Lung microvascular endothelial cell (primary cell): ENCODE measurements around the gene PSME3IP1. TPM values are rescaled to one million over a fixed set of nuclear protein-coding genes. Genes with fewer than 3 reads are reported as not detected.
A peak's percentile ranks its signal among the peaks of the same experiment; 100 is the strongest.
"Not testable (repeated sequence)": the region's sequence is repeated elsewhere in the genome, so short reads cannot be mapped to it uniquely, and the experiment has no call there.

ENCODE experiments used
- DNase-seq, 2 donors: peaks; one replicate each; pipeline versions ENCODE4 v3.0.0 to v3.0.0-alpha.2; 2010; ENCODE audit warnings: low read depth in 2 of 2
- total RNA-seq: library from RNA; depleted of rRNA; stranded (reverse); fragments of >200 nt; gene quantifications from 2 replicates; pipeline ENCODE4 v1.2.1, GENCODE V29; 2014

Gene PSME3IP1
- total RNA-seq, 1 donor from 2014 or later, result 47.2 TPM

DNA sequence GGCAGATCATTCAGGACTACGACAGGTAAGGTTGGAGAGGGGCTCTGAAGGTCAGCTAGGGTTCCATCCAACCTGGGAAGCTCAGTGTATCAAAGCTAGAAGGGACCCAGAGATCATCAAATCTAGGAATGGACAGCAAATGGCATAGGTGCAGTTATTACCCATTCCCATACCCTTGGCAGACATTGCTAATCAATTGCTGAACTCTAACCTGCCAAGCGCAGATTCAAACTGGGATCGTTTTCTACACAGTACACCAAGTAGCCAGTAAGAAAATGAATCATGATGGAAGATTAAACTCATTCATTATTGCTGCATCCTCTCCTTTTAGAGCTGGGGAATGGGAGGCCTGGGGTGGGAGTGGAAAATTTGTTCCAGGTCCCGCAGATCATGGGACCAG lies 59.9 kb downstream of the PSME3IP1 start:
- DNase-seq, result no peak

GRCh38 chr16:57125376-57125775 lies 60.5 kb downstream of the PSME3IP1 start:
- no peak for DNase-seq

DNA sequence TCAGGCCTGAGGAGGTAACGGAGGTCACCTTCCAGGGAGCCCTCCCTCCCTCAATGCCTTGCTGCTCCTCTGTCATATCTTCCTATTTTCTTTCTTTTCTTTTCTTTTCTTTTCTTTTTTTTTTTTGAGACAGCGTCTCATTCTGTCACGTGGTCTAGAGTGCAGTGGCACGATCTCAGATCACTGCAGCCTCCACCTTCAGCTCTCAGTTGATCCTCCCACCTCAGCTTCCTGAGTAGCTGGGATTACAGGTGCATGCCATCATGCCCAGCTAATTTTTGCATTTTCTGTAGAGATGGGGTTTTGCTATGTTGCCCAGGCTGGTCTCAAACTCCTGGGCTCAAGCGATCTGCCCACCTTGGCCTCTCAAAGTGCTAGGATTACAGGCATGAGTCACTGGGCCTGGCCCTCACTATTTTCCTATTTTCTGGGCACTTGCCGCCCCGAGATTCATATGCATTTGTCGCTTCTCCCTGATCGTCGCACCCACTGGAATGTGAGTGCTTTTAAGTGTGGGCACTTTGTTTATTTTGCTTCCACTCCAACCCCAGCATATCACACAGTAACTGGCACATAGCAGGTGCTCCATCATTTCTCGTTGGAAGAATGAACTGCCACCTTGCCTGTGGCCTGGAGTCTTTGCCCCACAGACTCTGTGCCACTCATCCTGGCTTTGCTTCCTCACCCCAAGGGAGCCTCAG lies 61.7 kb downstream of the PSME3IP1 start:
- DNase-seq, result no peak

- no peak for DNase-seq
These were observed 62.4 kb downstream of the PSME3IP1 start for GRCh38 chr16:57123216-57123973.

DNA sequence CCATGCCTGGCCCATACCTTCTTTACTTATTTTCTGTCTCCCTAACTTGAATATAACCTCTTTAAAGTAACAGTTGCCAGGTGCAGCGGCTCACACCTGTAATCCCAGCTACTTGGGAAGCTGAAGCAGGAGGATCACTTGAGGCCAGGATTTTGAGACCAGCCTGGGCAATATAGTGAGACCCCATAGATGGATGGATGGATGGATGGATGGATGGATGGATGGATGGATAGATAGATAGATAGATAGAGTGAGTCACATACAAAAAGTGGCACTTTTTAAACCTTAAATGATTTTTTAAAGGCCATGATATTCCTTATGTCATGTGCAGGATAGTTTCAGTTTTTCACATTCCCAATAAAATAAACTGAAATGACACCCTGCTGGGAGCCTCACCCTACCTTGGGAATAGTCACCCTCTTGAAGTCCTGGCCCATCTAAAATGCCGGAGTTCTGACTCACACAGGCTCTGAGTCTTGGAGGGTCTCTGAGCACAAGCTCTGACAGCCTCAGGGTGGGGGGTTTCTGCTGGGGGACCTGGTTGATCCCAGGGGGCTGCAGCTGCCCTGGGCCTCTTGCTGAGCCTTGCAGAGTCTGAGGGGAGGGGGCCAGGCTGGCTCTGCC lies 67.3 kb downstream of the PSME3IP1 start:
- DNase-seq, result no peak

DNA sequence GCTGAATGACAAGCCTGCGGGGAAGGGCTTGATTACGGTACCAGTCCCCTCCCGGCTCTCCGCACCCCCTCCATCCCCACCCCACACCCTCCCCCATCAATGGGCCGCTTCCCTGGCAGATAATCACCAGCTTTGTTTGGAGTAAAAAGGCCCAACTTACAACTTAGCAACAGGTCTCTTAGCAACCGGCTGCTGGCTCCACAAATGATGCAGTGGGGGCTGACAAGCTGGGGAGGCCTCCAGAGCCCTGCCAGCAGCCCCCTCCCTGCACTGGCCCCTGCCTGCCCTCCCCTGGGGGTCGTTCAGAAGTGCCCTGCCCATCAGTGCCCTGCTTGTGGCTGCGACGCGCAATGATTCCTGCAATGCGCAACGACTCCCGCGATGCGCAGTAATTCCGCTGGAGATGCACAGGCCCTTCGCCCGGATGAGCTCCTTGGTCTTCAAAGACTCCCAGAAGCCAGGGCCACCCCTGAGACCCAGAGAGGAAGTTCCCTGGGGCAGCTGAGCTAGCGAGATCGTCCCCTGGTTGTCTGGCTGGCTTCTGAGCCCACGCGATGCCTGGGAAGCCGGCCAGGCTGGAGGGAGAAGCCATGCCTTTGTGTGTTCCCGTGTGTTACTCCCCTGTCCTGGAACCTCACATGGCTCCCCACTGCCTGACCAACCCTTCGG lies 70.2 kb downstream of the PSME3IP1 start:
- DNase-seq, result peak; percentile 28 to 87

- peak in 1 of 2 donors; percentile 63 for DNase-seq
These were observed 70.7 kb downstream of the PSME3IP1 start for GRCh38 chr16:57115168-57115513.

DNA sequence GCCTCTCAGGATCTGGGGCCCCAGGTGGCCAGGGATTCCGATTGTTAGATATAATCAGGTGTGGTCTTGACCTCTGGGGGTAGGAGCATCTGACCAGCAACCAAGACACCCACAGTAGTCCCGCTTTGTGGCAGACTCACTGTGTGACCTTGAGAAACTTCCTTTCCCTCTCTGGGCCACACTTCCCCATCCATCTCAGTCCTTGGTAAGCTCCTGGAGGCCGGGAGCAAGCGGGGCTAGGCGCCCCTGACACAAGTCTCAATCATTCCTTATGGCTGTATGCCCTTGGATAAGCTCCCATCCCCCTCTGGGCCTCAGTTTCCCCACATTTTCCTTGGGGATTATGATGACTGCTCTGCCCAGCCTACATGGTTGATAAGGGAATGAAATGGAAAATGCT lies 72.2 kb downstream of the PSME3IP1 start:
- no peak for DNase-seq

DNA sequence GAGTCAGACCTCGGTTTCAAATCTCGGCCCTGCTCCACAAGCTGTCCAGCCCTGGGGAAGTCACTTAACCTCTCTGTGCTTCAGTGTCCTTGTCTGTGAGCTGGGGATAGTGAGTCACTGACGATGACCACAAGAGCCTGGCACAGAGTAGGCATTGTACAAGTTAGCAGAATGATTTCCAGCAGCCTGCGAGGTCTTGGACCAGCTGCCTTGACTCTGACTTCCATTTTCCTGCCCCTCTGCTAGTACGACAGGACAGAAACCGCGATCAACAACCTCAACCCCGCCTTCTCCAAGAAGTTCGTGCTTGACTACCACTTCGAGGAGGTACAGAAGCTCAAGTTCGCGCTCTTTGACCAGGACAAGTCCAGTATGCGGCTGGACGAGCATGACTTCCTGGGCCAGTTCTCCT lies 72.8 kb downstream of the PSME3IP1 start:
- peak in 1 of 2 donors; percentile 25 for DNase-seq

DNA sequence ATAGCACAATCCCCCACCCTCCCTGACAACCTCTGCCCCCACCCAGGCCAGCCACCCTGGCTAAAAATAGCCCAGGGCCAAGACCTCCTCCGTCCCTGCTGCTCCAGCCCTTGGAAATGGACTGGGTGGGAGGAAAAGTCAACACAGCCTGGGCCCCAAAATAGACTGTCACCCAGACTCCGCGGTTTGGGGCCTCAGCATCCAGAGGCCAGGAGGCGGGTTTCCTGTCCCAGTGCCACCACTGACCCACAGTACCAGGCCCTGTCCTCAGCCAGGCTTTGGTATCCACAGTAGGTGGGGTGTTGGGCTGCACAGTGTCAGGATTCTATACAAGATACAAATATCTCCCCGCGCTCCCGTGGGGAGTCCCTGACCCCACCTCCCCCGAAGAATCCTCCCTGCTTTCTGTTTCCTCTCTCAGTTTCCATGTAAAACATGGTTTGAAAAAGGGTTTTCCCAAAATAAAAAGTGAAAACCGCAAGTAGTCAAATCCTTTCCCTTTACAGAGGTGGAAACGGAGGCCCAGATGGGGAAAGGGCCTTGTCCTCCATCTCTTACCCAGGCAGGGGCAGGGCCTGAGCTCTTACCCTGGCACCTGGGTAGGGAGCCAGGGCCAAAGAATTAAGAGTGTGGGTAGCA lies 73.3 kb downstream of the PSME3IP1 start:
- DNase-seq, result no peak

DNA sequence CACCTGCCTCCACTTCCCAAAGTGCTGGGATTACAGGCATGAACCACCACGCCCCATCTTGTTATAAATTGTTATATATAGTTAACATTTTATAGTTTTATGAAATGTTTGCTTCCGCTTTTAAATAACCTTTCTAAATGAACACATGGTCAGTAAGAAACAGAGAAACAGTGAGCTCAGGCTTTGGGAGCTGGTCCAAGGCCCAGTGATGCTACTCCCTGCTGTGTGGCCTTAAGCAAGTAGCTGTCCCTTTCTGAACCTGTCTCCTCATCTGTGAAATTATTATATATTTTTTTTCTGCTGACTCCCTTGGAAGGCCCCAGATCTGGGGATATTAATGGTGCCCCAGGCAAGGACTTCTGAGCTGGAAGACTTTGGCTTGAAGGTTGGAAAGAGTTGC lies 74.4 kb downstream of the PSME3IP1 start:
- DNase-seq, result no peak

- no peak for DNase-seq
These were observed 74.9 kb downstream of the PSME3IP1 start for GRCh38 chr16:57110937-57111336.

DNA sequence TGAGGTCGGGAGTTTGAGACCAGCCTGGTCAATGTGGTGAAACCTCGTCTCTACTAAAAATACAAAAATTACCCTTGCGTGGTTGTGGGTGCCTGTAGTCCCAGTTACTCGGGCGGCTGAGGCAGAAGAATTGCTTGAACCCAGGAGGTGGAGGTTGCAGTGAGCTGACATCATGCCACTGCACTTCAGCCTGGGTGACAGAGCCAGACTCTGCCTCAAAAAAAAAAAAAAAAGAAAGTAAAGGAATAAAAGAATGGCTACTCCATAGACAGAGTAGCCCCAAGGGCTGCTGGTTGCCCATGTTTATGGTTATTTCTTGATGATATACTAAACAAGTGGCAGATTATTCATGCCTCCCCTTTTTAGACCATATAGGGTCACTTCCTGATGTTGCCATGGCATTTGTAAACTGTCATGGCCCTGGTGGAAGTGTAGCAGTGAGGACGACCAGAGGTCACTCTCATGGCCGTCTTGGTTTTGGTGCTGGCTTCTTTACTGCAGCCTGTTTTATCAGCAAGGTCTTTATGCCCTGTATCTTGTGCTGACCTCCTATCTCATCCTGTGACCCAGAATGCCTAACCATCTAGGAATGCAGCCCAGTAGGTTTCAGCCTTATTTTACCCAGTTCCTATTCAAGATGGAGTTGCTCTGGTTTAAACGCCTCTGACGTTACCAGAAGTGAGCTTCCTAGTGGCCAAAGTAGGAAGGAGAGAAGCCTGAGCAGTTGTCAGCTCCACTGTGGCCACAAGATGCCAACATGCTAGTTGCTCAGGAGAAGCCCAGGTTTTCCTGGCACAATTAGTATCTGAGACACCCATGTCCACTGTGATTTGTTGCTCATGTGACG lies 76.4 kb downstream of the PSME3IP1 start:
- DNase-seq, result not testable (repeated sequence)

DNA sequence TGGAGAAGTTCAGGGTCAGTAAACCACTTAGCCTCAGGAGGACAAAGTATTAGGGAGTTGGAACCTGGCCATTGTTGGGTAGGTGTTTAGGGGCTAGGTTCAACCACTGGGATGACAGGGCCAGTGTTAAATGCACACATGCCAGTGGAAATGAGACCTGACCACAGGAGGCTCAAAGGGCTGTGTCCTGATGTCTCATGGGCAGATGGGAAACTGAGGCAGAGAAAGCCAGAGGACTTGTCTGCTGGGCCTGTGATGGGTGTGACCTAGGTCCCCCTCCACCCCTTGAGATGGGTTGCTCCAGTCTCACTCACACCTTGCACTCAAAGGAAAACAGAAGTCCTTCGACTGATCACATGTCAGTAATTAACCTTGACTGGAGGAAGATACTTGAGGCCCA lies 77.4 kb downstream of the PSME3IP1 start:
- DNase-seq, result no peak

- no peak for DNase-seq
These were observed 78.4 kb downstream of the PSME3IP1 start for GRCh38 chr16:57107321-57107922.

- peak; percentile 30 to 55 for DNase-seq
These were observed 79.1 kb downstream of the PSME3IP1 start for GRCh38 chr16:57106767-57107166.

GRCh38 chr16:57105184-57105583 lies 80.7 kb downstream of the PSME3IP1 start:
- no peak for DNase-seq

DNA sequence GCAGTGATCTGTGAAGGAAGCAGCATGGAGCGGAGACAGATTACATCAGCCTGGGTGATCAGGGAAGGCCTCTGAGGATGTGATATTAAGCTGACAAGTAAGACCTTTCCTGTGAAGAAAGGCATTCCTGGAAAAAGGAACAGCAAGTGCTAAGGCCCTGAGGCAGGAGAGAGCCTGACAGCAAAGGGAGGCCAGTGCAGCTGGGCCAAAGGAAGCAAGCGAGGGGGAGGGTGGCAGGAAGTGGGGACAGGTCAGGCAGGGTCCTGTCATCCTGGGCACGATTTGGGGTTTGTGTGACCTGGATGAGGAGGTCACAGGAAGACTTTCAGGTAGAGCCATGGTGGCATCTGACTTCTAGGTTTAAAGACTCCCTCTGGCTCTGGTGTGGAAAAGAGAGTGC lies 81.1 kb downstream of the PSME3IP1 start:
- no peak for DNase-seq

DNA sequence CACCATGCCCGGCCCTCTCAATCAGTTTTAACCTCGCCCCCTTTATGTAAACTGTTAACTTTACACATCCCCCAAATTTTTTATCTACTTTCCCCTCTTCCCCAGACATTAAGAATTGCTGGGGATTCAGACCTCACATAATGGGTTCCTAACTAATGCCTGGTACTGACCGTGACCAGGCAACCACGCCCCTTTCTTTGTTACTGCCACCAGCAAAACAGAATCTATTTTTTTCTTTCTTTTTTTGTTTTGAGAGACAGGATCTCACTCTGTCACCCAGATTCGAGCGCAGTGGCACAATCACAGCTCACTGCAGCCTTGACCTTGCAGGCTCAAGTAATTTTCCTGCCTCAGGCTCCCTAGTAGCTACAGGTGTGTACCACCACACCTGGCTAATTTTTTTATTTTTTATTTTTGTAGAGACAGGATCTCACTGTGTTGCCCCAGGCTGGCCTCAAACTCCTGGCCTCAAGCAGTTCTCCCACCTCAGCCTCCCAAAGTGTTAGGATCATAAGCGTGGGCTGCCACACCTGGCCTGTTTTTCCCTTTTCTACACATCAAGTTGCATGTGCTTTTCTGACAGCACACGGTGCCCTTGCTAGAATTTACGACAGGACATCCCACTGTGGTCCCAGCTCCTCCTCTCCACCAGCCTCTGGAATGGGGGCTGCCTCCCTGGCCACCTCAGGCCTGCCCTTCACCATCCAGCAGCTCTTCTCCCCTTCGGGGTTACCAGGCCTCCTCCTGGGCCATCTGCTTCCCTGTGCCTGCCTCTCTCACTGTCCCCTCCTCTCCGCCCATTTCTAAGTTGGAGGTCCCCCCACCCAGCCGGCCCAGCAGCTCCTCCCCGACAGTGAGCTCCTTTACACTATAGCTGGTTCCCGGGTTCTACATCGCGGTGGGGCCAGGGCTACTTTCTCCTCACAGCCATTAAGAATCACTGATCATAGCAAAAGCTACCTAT lies 82.7 kb downstream of the PSME3IP1 start:
- no peak for DNase-seq
